Ovary (tissue), 3 donors: Measurements from ENCODE around the gene CDK16.

Source experiments
- CTCF ChIP-seq, 3 donors: fragments of 450-650 bp in 2 of 3; fragments of 200-600 bp in 1 of 3; IDR thresholded peaks; one replicate each; pipeline versions ENCODE4 v1.5.1 to v1.8.0; 2016 to 2022; ENCODE audit warnings: antibody characterized with exemption in 3 of 3, mild to moderate bottlenecking in 1 of 3
- EP300 ChIP-seq: sonication (generic); formaldehyde crosslinking; IDR thresholded peaks from one replicate; pipeline ENCODE4 v1.6.1; 2017; ENCODE audit warnings: antibody characterized with exemption
- POLR2A ChIP-seq: fragments of 450-650 bp; IDR thresholded peaks from one replicate; pipeline ENCODE4 v1.6.1; 2017; ENCODE audit warnings: antibody characterized with exemption, mild to moderate bottlenecking, moderate library complexity
- donor health status: DM: no; HTN: no; CAD: no.

GRCh38 chrX:47208108-47208507, 10.4 kb upstream of the CDK16 start:
- TF ChIP-seq POLR2A (no peak), CTCF (IDR thresholded peaks at IDR 0.05) (no peak), EP300 (no peak)
